ENCODE data around the gene TDRKH.

DNA sequence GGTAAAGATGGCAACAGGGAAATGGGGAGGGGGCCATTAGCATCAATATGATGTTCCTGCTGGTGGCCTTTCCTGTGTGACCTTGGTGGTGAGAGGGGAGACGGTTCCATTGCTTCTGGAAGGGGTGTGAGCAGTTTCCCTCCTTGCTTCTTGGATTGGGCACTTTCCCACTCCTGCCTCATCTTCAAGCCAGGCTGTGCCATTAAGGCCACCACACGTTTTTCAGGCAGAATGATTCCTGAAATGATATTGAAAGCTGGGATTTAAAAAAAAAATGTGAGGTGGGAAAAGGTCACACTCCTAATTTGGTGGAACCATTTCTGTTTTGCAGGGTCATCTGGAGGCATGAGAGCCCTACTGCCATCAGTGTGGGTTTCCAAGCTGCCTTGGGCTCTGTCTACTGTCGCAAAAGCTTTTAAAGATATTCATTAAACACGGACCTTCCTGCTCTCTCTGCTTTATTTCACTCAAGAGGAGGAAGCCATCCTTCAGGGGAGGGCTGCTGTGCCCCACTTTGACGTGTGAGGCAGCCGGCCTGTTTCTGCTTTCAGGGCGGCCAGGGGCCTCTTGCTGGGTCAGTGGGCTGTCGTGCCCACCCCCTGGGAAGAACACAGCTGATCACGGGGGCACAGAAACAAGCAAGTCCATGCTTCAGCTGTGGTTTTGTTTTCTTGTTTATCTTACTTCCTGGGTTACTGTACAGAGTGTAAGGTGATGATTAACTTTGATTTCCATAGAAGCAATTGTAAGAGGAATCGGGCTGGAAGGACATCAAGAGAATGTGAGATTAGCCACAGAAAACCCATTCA is 60.9 kb downstream of the TDRKH start:
- TF ChIP-seq, protein P1, sequence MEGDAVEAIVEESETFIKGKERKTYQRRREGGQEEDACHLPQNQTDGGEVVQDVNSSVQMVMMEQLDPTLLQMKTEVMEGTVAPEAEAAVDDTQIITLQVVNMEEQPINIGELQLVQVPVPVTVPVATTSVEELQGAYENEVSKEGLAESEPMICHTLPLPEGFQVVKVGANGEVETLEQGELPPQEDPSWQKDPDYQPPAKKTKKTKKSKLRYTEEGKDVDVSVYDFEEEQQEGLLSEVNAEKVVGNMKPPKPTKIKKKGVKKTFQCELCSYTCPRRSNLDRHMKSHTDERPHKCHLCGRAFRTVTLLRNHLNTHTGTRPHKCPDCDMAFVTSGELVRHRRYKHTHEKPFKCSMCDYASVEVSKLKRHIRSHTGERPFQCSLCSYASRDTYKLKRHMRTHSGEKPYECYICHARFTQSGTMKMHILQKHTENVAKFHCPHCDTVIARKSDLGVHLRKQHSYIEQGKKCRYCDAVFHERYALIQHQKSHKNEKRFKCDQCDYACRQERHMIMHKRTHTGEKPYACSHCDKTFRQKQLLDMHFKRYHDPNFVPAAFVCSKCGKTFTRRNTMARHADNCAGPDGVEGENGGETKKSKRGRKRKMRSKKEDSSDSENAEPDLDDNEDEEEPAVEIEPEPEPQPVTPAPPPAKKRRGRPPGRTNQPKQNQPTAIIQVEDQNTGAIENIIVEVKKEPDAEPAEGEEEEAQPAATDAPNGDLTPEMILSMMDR (IDR thresholded peaks at IDR 0.05): no peak
- TF ChIP-seq POLR2A (IDR thresholded peaks at IDR 0.05): no peak

Data from testis (tissue), 2 donors.